GM19035 (cell line): ENCODE data around the gene LYL1.

Source experiments
- ATAC-seq: cut with Tn5 transposase; IDR thresholded peaks from one replicate; pipeline ENCODE4 v1.9.1; 2021; ENCODE audit not compliant: unreplicated experiment

Gene LYL1

GRCh38 chr19:13094106-13094504 lies 8.6 kb downstream of the LYL1 start:
- no peak for ATAC-seq

DNA sequence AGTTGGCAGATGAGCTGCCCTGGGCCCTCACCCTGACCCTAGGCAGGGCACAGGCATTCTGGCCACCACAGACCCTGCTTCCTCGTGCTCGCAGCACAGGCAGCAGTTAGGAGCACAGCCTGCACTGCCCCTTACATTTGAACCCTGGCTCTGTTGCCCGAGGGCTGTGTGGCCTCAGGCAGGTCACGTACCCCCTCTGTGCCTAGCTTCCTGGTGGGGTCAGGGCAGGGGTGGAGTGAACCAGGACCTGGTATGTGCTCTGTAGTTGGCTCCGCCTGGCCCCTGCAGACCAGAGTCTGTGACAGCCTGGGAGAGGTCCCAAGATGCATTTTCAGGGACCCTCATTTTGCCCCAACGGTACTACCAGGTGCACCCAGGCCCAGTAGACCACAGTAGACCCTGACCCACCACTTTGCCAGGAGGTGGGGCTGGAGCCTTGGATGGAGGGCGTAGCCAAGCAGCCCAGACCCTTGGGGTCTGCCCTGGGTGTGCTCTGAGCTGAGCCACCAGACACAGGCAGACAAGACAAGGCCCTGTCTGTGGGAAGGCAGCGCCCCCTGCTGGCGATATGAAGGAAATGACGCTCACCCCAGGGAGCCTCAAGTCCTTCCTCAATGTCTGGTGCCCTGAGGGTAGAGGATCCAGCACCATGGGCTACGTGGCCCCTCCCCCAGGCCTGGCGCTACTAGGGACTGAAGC lies 9.1 kb downstream of the LYL1 start:
- no peak for ATAC-seq

DNA sequence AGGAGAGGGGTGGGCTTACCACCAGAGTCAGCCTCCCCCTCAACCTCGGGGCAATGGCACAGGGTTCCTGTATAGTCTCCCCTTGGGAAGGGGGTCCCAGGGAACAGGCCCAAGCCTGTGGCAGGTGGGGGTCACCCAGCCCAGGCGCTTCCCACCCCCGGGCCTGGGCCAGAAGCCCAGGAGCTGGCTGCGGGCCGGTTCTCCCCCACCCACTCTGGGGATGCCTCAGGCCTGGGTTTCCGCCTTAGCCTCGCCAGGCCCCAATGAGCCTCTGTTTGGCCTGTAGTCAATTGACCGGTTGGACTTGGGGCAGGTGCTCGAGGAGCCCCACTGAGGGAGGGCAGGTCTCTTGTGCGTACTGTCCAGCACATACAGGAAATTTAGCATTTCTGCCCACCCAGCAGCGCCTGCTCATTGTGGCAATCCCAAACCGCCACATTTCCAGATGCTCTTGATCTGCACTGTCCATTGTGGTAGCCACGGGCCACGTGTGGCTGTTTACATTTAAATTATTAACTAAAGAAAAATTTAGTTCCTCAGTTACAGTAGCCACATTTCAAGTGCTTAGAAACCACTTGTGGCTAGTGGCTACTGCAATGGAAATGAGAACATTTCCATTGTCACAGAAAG lies 9.9 kb downstream of the LYL1 start:
- ATAC-seq, result no peak

DNA sequence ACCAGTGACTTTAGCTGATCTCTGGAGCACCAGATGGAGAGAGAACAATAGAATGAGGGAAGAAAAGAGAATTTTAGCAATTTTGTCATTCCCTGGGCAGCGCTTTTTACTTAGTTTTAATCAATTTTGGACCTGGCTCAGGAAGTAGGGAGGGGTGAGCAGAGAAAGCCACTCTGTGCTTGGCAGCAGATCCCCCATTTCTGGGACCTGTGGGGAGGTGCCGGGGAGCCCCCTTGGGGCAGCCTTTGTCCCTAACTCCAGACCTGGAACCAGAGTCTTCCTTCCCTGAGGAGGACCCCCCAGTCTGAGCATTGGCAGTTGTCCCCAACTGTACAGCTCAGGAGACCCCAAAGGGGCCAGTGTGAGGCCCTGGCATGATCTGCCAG lies 10.5 kb downstream of the LYL1 start:
- ATAC-seq, result no peak

GRCh38 chr19:13091400-13092157 lies 11.1 kb downstream of the LYL1 start:
- ATAC-seq, result no peak

DNA sequence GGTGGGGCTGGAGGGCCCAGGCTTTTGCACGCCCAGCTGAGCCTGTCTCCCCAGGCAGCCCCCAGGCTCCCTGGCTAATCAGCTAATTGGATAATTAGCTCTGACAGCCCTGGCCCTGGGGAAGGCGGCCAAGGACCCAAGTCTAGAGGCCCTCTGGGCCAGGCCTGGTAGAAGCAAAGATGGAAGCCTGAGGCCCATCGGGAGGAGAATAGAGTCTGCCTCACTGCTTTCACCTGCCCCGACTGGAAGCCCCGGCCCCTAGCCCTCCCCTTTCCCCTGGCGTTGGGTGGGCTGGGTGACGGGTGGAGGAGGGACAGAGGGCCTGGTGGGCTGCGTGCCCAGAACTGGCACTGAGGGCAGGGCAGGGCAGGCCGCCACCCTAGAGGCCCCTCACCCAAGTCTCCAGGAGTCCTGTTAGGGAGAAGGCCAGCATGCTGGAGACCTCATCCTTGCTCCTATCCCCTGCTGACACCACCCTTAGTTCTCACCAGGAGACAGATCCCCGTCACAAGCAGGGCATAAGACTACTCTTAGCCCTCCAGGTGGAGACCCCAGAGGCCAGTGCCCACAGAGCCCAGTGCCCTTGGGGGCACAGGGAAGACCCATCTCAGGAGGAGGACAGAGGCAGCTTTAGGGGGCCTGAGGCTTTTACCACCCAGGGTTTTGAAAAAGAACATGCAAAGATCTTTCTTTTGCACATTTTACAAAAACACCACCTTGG lies 12.0 kb downstream of the LYL1 start:
- no peak for ATAC-seq

DNA sequence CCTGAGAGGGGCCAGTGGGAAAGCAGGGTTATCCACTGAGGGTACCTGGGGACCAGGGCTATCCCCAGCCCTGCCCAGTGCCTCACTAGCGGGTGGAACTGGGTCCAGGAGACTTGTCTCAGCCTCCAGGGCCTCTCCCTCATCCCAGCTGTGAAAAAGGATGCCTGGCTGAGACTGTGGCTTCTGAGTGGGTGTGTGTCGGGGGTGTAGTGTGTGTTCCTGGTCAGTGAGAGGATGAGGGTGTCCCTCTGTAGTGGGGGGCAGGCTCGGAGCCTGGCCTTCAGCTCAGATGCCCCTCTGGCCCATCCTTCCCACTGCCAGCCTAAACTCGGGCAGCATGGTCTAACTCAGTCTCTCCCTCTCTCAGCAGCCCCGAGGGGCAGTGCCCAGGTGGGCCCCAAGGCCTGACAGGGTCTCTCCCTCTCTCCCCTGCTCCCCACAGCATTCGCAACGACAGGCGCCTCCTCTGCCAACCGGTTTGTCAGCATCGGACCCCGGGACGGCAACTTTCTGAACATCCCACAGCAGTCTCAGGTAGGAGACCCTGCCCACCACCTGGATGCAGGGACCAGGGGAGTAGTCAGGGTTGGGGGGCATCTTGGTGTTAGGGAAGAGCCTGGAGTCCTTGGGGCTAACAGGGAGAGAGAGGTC lies 12.7 kb downstream of the LYL1 start:
- no peak for ATAC-seq

- no peak for ATAC-seq
These were observed 13.4 kb downstream of the LYL1 start for GRCh38 chr19:13089139-13089856.

DNA sequence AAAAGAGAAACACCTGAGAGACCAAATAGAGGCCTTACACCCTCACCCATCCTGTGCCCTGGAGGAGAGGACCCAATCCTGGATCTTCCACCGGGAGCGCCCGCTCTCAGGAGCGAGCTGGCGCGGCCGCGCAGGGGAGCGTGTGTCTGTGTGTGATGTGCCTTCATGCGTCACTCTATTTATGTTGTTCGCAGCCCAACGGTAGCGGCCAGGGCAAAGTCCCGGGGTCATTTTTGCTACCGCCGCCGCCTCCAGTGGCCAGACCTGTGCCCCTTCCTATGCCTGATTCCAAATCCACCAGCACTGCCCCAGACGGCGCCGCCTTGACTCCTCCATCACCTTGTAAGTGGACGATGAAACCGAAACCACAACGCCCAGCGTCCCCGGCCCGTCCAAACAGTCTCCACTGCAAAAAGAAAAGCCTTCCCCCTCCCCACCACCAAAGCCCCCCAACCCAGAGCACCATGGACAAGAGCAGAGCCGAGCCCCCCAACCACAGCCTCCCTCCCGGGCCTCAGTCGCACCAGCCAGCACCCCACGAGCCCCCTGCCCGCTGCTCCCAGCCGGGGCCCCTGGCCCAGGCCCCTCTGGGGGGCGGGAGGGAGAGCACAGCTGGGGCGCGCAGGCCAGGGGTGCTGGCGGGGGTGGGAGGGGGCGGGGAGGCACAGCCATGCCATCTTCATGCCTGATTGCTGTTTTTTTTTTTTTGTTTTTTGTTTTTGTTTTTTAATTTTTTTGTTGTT lies 14.7 kb downstream of the LYL1 start:
- no peak for ATAC-seq

DNA sequence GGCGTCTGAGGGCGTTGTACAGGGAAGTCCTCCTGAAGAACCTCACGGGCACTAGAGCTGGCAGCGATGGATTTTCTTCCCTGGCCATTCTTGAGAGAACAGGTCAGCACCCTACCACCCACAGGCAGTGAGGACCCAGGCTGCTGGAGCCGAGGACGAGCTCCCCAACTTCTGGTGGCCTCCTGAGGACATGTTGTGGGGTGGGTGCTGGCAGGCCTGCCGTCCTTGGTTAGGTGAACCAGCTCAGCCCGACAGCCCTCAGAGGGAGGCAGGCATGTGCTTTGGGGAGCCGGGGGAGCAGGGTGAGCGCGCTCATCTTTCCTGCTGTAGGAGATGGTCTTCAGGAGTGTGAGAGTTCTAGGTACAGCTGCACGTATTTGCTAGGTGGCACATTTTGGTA lies 15.4 kb downstream of the LYL1 start:
- ATAC-seq, result no peak

- no peak for ATAC-seq
These were observed 16.3 kb downstream of the LYL1 start for GRCh38 chr19:13086341-13086740.

- ATAC-seq, result no peak
These were observed 17.0 kb downstream of the LYL1 start for GRCh38 chr19:13085666-13086065.

GRCh38 chr19:13083627-13084026 lies 19.0 kb downstream of the LYL1 start:
- ATAC-seq, result no peak

GRCh38 chr19:13083008-13083404 lies 19.7 kb downstream of the LYL1 start:
- ATAC-seq, result no peak

DNA sequence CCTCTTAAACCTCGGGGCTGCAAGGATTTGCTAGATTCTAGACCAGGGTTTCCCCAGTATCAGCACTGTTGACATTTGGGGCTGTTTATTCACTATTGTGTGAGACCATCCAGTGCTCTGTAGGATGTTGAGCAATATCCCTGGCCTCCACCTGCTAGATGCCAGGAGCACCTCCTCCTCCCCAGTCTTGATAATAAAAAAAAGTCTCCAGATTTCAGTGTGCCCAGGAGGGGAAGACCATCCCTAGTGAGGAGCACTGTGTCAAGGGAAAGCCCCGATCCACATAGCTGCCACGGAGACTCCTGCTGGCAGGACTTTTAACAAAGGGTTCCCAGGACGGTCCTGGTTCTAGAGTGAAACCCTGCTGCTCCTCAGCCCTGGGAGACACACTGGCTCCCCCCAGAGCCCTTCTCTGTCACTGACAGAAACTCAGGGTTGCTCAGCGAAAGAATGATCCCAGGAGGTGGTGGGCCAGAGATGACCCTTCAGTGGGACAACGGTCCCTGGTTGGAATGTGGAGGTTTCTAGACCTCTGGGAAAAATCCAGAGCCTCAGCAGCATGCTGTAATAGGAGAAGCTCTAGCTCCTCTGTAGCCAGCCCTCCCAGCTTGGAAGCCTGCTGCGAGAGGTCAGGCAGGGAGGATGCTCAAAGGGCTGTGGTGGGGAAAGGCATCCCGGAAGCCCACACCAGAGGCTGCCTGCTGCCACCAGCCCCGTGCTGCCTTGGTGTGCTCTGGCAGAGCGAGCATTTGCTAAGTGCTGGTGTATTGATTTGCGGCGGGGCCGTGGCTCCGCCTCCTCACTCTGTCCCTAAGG lies 20.3 kb downstream of the LYL1 start:
- no peak for ATAC-seq

DNA sequence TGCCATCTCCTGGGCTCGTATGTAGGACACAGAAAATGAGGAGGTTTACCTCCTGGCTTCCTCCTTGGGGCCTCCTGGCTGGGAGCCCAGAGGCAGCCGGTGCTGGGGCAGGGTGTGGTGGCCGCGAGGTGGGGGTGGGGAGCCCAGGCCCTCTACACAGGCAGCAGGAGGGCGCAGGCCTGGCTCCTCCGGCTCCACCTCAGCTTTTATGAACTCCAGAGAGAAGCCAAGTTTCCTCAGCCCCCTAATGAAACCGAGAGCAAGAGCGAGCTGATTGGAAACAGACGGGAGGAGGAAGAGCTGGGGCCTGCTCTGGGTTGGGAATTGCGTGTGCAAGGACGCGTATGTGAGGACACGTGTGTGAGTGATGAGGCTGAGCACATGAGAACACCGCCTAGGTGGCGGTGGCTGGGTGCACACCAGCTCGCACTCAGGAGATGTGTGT lies 23.1 kb downstream of the LYL1 start:
- no peak for ATAC-seq

GRCh38 chr19:13078897-13079541 lies 23.6 kb downstream of the LYL1 start:
- ATAC-seq, result no peak

- ATAC-seq, result no peak
These were observed 24.3 kb downstream of the LYL1 start for GRCh38 chr19:13078381-13078780.
